Neural cell (in vitro differentiated cells): ENCODE data around the gene ZNF750.

ENCODE experiments used
- POLR2AphosphoS5 ChIP-seq: IDR thresholded peaks from 2 replicates; pipeline ENCODE4 v1.6.1; 2012
- TAF1 ChIP-seq: IDR thresholded peaks from 2 replicates; pipeline ENCODE4 v1.6.1; 2012; ENCODE audit warnings: low read depth
- TF ChIP-seq, protein P1 (sequence below): fragments of 450-650 bp; IDR thresholded peaks from 2 replicates; pipeline ENCODE4 v1.5.1; 2014; ENCODE audit warnings: antibody characterized with exemption, mild to moderate bottlenecking, moderate library complexity; ENCODE audit not compliant: poor library complexity, severe bottlenecking

DNA sequence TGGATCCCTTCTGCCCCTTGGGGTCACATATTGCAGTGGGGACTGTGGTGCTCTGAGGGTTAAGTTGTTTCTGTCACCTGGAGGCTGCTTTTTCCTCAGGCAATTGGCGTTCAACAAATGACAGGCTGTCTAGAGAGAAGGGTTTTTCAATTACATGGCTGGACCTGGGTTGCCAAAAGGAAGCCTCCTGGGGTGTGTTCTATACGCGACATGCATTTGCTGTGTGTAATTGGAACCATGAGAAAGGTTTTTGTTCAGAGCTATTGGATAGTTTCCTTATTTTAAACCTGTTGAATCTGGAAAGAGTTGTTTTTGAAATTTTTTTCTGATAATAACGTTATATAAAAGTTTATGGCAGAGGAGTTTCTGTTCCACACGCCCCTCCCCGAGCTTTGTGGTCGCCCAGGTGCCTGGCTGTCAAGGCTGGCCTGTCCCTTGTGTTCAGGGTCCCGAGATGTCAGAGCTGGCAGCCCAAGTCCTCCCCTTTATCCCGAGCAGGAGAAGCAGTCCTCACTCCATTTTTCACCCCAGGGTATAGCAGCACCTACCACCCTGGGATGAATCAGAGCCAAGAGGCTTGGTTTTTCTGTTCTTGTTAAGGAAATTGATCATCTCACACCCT is 26.1 kb upstream of the ZNF750 start:
- TF ChIP-seq, protein P1, sequence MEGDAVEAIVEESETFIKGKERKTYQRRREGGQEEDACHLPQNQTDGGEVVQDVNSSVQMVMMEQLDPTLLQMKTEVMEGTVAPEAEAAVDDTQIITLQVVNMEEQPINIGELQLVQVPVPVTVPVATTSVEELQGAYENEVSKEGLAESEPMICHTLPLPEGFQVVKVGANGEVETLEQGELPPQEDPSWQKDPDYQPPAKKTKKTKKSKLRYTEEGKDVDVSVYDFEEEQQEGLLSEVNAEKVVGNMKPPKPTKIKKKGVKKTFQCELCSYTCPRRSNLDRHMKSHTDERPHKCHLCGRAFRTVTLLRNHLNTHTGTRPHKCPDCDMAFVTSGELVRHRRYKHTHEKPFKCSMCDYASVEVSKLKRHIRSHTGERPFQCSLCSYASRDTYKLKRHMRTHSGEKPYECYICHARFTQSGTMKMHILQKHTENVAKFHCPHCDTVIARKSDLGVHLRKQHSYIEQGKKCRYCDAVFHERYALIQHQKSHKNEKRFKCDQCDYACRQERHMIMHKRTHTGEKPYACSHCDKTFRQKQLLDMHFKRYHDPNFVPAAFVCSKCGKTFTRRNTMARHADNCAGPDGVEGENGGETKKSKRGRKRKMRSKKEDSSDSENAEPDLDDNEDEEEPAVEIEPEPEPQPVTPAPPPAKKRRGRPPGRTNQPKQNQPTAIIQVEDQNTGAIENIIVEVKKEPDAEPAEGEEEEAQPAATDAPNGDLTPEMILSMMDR = no peak
- no peak for TF ChIP-seq POLR2AphosphoS5
- no peak for TF ChIP-seq TAF1
